ENCODE results near the gene C16orf46.

Gene C16orf46

DNA sequence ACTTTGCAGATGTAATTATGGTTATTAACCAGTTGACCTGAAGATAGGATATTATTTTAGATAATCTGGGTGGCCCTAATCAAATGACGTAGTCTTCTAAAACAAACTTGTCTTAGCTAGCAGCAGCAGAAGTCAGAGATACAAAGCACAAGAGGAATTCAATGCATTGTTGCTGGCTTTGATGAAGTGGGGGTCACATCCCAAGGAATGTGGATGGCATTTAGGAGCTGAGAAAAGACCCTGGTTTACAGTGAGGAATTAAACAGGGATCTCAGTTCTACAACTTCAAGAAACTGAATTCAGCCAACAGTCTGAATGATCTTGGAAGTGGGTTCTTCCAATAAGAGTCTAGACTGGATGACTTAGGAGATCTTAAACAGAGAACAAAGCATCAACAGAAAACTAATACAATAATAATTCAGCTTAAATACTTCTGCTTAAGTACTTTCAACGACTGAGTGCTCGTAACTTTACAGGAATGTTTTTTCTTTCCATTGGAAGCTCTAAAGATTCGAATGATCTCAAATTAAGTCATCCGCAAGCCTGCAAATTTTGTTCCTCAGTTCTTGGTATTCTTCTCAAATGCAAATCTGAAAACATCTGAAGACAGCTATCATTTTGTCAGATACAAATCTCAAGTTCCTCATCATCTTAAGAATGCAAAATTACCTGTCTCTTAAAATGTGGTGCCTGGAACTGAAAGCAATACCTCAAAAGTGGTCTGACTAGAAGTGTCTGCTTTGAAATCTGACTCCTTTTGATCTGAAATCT is 3.3 kb downstream of the C16orf46 start:
- DNase-seq: no peak

GRCh38 chr16:81071805-81072204 is 5.2 kb downstream of the C16orf46 start:
- no peak for DNase-seq

DNA sequence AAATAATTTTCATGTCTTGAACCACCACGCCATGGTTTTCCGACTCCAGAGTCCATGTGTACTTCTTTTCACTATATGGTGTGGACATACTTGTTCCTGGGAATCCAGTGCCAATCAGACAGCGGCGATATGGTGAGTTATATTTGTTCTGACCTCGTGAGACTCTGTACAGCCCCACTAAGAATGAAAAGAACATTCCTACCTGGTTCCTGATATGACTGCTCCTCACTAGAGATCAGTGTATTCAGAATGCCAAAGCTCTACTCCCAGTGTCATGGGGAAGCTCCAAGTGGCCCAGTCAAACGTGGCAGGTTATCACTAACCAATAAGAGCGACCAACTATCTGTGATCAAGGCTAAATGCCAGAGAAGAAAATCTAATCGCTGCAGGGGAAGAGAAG is 6.1 kb downstream of the C16orf46 start:
- DNase-seq: no peak

DNA sequence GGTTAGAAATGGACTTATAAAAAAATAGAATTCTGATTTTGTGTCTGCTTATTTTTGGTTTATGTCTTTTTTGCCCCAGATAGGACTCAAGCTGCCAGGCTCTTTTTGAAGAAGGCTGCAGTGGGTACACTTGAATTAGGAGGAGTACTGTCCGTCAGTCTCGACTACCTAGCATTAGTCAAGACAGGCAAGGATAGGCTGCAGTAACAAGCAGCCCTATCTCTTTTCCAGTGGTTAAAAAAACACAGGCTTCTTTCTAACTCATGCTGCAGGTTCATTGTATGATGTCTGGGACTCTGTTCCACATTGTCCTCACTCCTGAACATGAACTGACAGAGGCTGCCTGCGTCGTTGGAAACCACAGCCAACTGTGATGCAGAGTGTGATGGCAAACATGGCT is 8.0 kb downstream of the C16orf46 start:
- DNase-seq: no peak

DNA sequence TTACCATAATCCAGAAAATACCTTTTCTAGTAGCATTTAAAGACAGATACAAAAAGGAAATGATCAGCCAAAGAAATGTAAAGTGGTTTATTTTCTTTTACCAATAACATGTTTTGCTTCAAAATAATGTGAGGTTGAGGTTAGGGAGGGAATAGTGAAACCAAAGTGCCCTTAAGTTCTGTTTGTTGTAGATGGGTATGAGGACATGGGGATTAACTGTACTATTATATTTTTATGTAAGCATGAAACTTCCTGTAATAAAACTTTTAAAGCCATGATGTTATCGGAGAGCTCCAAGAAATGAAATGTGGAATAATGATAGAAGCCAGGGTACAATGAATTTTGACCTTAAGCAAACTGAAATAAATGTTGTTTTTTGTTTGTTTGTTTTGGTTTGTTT is 9.9 kb downstream of the C16orf46 start:
- DNase-seq: no peak

DNA sequence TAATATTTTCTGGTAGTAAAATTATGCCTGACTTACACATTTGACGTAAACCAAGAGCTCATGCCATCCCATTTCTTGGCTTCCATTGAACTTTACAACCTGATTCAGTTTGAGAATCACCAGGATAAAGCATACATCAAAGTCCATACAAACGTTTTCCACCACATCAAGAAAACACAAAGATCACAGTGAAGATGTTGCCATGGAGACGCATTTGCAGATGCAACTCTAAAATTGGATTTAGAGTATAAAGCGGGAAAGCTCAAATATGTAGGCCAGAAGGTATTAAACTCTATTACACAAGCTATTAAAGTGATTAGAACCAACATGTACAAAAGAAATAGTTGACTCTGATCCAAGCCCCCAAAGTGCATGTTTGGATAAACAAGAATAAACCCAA is 10.4 kb downstream of the C16orf46 start:
- no peak for DNase-seq

DNA sequence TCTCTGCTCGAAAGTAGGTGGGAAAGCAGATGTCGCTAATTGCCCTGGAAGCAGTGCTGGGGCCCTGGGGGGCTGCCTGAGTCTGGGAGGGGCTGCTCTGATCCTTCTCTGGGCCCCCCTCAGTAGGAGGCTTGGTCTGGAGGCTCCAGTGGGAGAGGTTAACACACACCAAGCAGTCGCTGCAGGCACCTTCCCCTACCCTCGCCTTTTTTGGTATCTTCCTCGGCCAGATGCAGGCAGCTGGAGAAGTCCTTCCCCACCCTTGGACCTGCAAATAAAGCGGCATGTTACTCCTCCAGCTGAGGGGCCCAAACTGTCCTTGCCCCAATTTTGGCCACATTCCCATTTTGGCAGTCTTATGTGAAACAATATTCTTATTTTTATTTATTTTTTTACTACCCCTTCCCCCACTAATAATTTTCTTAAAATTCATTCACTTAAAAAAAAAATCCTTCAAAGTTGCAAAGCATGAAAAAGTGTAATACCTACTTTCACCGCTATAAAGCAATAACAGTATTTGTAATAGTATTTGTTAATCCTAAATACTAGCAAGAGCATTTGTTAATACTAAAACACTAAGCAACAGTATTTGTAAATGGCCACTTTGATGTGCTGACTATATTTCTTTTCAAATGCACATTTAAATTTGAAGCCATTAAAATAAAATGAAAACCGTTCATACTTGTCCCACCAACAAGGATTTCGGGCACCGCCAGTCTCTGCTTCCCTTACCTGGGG is 15.0 kb downstream of the C16orf46 start:
- DNase-seq: no peak

GRCh38 chr16:81061307-81061640 is 15.8 kb downstream of the C16orf46 start:
- DNase-seq: no peak

GRCh38 chr16:81060576-81061306 is 16.3 kb downstream of the C16orf46 start:
- DNase-seq: no peak

DNA sequence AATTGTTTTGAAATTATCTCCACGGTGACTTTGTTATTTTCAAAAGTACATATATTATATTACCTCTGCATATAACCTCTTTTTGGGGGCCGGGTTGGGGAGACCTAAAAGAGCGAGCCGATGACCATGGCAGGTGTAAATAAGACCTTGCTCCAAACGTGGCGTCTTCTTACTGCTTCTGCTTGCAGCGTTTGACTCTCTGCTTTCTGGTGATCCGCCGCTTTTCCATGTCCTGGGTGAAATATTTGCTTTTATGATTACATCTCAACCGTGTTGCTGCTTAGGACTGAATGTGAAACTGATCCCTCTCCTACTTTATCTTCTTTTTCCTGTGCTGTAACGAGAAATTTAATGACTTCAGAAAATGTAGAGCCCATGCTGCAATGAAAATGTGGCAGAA is 23.3 kb downstream of the C16orf46 start:
- DNase-seq: no peak

DNA sequence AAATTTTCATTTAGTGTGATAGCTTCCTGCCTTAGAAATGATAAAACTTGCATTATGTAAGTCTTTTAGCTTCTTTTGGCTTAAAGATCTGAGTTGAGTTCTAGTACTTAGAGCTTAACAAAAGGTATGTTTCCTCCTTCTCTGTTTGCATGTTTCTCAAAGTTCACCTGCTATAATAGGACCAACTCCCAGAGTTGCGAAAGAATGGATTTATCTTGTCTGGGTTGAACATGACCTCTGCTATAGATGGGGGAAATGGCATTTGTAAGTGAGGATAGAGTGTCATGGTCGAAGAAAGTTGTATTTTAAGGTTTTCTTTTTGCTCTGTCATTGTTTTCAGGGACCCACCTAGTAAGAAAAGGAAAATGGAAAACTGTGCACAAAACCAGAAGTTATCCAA is 34.2 kb downstream of the C16orf46 start:
- no peak for DNase-seq

GRCh38 chr16:81041696-81042095 is 35.3 kb downstream of the C16orf46 start:
- DNase-seq: no peak

GRCh38 chr16:81040842-81041241 is 36.2 kb downstream of the C16orf46 start:
- no peak for DNase-seq

DNA sequence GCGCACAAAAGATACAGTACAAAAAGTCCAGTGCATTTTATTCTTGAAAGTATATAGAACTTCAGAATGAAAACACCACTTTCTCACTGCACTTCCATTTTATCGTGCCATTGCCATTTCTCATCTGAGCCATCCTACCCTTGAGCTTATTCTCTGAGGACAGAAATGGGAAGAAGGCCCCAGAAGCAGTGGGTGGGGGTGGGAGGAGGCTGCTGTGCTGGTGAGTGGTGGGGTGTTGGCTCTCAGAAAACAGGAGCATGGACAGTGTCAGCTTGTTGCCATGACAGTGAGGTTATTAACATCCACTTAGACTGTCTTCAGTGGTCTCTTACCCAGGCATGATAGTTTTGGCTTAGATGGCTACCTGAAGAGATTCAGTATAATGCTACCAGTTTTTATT is 36.9 kb downstream of the C16orf46 start:
- DNase-seq: peak in 1 of 3 experiments; percentile 6

DNA sequence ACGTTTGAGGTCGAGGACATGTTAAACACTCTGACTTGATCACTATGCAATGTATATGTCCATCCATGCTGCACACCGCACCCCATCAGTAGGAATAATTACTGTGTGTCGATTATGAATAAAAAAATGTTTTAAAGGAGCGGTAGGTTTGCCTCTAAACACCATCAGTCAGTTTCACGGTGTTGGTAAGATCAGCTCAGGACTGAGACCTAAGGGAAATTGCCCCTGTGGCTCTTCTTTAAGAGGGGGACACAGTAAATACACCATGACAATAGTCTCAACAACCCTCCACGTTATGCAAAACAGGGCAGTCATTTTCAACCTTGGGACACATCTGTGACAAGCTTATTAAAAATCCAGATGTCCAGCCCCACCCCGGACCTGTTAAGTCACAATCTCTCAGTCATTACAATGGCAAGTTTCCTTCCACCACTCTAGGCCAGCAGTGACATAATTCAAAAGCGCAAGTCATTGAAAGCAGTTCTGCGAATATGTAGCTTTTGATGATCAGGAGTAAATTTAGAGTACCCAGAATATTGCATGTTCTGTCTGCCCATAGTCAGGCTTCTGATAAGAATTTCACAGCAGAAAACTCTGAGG is 40.2 kb downstream of the C16orf46 start:
- DNase-seq: peak in 1 of 3 experiments; percentile 9

- DNase-seq: peak; percentile 14 to 61 (median 60)
Measured at GRCh38 chr16:81035975-81036750, 40.9 kb downstream of the C16orf46 start.

DNA sequence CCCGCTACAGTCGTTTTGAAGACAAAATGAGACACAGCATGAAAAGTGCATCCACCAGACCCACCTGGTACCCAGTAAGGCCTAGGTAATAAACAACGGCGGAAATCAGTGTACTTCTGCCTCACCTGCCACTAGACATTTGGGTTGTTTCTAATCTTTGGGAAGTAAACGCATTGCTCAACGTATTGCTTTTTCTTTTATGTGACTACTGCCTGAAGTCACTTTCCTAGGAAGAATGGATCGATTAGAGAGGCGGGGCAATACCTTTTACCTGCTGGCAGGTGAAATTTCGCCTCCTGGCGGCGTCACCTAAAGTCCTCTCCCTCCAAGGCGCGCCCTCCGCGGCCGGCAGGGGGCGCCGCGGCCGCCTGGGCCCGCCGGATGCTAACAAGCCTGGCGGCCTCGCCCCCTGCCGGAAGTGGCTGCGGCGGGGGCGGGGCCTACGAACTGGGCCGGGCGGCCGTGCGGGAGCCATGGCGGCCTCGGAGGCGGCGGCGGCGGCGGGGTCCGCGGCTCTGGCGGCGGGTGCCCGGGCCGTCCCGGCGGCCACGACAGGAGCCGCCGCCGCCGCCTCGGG is 41.6 kb downstream of the C16orf46 start, which contains the start of gene ATMIN:
Gene ATMIN, plus strand, starts transcription at position 445 of the 577 bp plus-strand sequence. Its CDS starts 29 bp downstream, at position 474.
- DNase-seq: peak; percentile 88 to 92 (median 91)

GRCh38 chr16:81029930-81030604 is 47.0 kb downstream of the C16orf46 start:
- DNase-seq: no peak

- DNase-seq: no peak
Measured at GRCh38 chr16:81026429-81026828, 50.6 kb downstream of the C16orf46 start.

DNA sequence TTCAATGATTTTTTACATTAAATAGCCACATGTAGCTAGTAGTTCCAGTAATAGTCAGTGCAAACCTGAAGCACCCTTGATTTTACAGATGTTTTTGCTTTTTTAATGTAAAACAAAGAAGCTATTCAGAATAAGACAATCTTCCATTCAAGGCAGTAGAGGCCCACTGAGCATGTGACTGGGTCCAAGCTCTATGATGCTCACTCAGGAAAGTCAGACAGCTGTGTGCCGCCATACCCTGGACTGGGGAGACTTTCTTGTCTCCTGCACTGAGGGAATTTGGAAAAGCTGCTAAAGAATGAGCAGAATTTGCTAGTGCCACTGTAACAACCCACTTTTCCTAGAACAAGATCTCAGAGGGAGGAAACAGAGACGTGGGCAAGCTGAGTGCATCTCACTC is 58.5 kb downstream of the C16orf46 start:
- DNase-seq: no peak

- no peak for DNase-seq
Measured at GRCh38 chr16:81014672-81015071, 62.4 kb downstream of the C16orf46 start.

All from NCI-H1417 (cell line).